HepG2 (cell line): ENCODE data around the gene FKBP1B. TPM values are rescaled to one million over a fixed set of nuclear protein-coding genes. Genes with fewer than 3 reads are reported as not detected.

Source experiments
- ASH2L ChIP-seq: fragments of 300-600, 200-600 bp; sonication (generic); IDR thresholded peaks from 2 replicates; pipeline ENCODE4 v1.7.0; 2017; ENCODE audit warnings: low read depth, mild to moderate bottlenecking, moderate library complexity, mixed read lengths, low read length; ENCODE audit not compliant: insufficient read length
- GABPB1 ChIP-seq: IDR thresholded peaks from 2 replicates; pipeline ENCODE4 v1.6.1; 2016; ENCODE audit warnings: mild to moderate bottlenecking, missing genetic modification reagents, moderate library complexity, missing compliant biosample characterization
- NBN ChIP-seq: fragments of 450-650 bp; conservative IDR thresholded peaks from 2 replicates; pipeline ENCODE4 v1.6.1; 2017
- ZBTB38 ChIP-seq: sonication (generic); formaldehyde crosslinking; IDR thresholded peaks from 2 replicates; pipeline ENCODE4 v1.5.1; 2020; ENCODE audit warnings: mild to moderate bottlenecking, missing genetic modification reagents
- ZFP36L1 ChIP-seq: sonication (generic); formaldehyde crosslinking; IDR thresholded peaks from 2 replicates; pipeline ENCODE4 v1.8.0; 2022; ENCODE audit warnings: mild to moderate bottlenecking, missing genetic modification reagents, moderate library complexity
- ZFP90 ChIP-seq: sonication (generic); formaldehyde crosslinking; IDR thresholded peaks from 2 replicates; pipeline ENCODE4 v1.8.0; 2022; ENCODE audit warnings: missing genetic modification reagents, mild to moderate bottlenecking, inconsistent platforms, borderline replicate concordance
- ZNF589 ChIP-seq: sonication (generic); formaldehyde crosslinking; conservative IDR thresholded peaks from 2 replicates; pipeline ENCODE4 v1.8.0; 2022; ENCODE audit warnings: mild to moderate bottlenecking, moderate library complexity, missing genetic modification reagents
- polyA plus RNA-seq, 8 experiments: library from polyadenylated mRNA; depleted of rRNA in 3 of 8; stranded (reverse) in 7 of 8; unstranded in 1 of 8; fragments of >200 nt; fragmentation: Illumina TruSeq in 4 of 8; extraction: Trizol in 4 of 8; gene quantifications; 2 replicates each; pipeline versions ENCODE4 v1.2.1 to v1.2.3, GENCODE V29; 2011 to 2016; ENCODE audit warnings: low read depth in 4 of 8, missing spikeins in 1 of 8, mixed read lengths in 1 of 8; ENCODE audit not compliant: insufficient read depth in 1 of 8
- total RNA-seq, 5 experiments: library from RNA; depleted of rRNA; stranded (reverse); fragments of >200 nt; fragmentation: Illumina TruSeq; extraction: Trizol; gene quantifications; 2 replicates each; pipeline ENCODE4 v1.2.3, GENCODE V29; 2016; ENCODE audit warnings: low read depth in 1 of 5
- TF ChIP-seq, protein P1 (sequence below): IDR thresholded peaks from 2 replicates; pipeline ENCODE4 v1.6.1; 2012; ENCODE audit warnings: low read length, improper control_type of control experiment
- TF ChIP-seq, protein P2 (sequence below): sonication (generic); formaldehyde crosslinking; IDR thresholded peaks from 2 replicates; pipeline ENCODE4 v1.5.0; 2020; ENCODE audit warnings: missing genetic modification reagents, mild to moderate bottlenecking, borderline replicate concordance

The FKBP1B gene
- total and polyA plus RNA-seq, 2 of the 13 experiments (the other 11 are each of a cell fraction or from before 2014, with no cell fraction given) = 35.2 to 96.3 TPM

DNA sequence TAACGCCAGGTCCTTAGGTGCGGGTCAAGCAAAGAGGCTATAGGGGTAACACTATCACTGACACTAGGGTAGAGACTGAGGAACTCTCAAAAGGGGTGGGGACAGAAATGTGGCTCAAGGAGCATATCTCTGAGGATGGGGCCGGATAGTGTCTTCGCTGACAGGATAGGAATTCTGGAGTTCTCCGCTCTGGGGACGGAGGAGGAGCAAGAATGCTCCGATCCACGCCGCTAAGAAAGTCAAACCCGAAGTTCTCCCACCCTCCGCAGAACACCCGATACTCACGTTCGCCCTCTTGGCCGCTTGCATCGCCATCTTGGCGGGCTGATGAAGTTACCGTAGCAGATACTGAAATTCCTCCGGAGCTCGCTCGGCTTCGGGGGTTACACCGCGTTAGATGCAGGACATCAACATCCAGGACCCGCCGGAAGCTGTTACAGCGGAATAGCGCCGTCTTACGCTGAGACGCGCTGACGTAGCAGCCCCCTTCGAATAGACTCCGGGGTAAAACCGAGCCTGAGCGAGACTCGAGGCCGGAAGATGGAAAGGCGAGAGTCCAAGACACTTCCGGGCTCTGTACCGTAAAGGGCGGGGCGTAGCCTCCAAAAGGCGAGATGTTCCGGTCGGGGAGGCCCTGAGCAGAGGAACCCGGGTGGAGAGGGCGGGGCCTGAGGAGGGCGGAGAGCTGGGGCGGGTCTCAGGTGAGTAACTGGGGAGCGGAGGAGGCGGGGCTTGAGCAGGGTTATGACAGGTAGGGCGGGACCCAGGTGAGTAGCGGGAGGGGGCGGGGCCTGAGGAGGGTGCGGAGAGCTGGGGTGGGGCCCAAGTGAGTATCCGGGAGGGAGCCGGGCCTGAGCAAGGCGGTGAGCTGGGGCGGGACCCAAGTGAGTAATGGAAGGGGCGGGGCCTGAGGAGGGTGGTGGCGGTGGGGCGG, 26.6 kb downstream of the FKBP1B start, which contains the start of gene SF3B6 (continued):
- TF ChIP-seq GABPB1 (CRISPR knock-in tag) = peak; percentile 99
- TF ChIP-seq, protein P1, sequence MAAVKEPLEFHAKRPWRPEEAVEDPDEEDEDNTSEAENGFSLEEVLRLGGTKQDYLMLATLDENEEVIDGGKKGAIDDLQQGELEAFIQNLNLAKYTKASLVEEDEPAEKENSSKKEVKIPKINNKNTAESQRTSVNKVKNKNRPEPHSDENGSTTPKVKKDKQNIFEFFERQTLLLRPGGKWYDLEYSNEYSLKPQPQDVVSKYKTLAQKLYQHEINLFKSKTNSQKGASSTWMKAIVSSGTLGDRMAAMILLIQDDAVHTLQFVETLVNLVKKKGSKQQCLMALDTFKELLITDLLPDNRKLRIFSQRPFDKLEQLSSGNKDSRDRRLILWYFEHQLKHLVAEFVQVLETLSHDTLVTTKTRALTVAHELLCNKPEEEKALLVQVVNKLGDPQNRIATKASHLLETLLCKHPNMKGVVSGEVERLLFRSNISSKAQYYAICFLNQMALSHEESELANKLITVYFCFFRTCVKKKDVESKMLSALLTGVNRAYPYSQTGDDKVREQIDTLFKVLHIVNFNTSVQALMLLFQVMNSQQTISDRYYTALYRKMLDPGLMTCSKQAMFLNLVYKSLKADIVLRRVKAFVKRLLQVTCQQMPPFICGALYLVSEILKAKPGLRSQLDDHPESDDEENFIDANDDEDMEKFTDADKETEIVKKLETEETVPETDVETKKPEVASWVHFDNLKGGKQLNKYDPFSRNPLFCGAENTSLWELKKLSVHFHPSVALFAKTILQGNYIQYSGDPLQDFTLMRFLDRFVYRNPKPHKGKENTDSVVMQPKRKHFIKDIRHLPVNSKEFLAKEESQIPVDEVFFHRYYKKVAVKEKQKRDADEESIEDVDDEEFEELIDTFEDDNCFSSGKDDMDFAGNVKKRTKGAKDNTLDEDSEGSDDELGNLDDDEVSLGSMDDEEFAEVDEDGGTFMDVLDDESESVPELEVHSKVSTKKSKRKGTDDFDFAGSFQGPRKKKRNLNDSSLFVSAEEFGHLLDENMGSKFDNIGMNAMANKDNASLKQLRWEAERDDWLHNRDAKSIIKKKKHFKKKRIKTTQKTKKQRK = no peak
- TF ChIP-seq ASH2L = peak; percentile 99
- TF ChIP-seq ZFP36L1 (CRISPR knock-in tag) = no peak; the same call in 1 of the 2 replicates
- TF ChIP-seq ZBTB38 (CRISPR knock-in tag) = peak; percentile 84; the same call in 1 of the 2 replicates
- no peak for TF ChIP-seq NBN
- TF ChIP-seq, protein P2, sequence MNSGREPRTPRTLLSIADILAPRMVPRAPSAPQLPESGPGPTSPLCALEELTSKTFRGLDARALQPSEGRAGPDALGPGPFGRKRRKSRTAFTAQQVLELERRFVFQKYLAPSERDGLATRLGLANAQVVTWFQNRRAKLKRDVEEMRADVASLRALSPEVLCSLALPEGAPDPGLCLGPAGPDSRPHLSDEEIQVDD (CRISPR knock-in tag) = no peak
- peak; percentile 97 for TF ChIP-seq ZFP90 (CRISPR knock-in tag)
- TF ChIP-seq ZNF589 (CRISPR knock-in tag) = 0 out of 2 replicates have a peak, but pooled peaks have one; percentile 82
